Gastroesophageal sphincter (tissue), 3 donors: ENCODE measurements around the gene PLK4.

Experiments
- CTCF ChIP-seq, 4 experiments: fragments of 200-600 bp in 2 of 4; fragments of 450-650 bp in 2 of 4; sonication (generic) in 1 of 4; IDR thresholded peaks; one replicate each; pipeline ENCODE4 v1.5.1; 2017 to 2019; ENCODE audit warnings: antibody characterized with exemption in 4 of 4, mild to moderate bottlenecking in 2 of 4, moderate library complexity in 2 of 4
- EP300 ChIP-seq: sonication (generic); formaldehyde crosslinking; IDR thresholded peaks from one replicate; pipeline ENCODE4 v1.6.1; 2017; ENCODE audit warnings: antibody characterized with exemption, mild to moderate bottlenecking
- POLR2A ChIP-seq, 2 donors: fragments of 450-650 bp; IDR thresholded peaks; one replicate each; pipeline ENCODE4 v1.6.1; 2017; ENCODE audit warnings: antibody characterized with exemption in 2 of 2, mild to moderate bottlenecking in 2 of 2, moderate library complexity in 1 of 2
- POLR2AphosphoS5 ChIP-seq: sonication (generic); formaldehyde crosslinking; IDR thresholded peaks from one replicate; pipeline ENCODE4 v1.6.1; 2017; ENCODE audit warnings: antibody characterized with exemption

- TF ChIP-seq POLR2A (IDR thresholded peaks at IDR 0.05): no peak
- TF ChIP-seq EP300: no peak
- TF ChIP-seq CTCF (IDR thresholded peaks at IDR 0.05): no peak
- no peak for TF ChIP-seq POLR2AphosphoS5
These were observed 36.0 kb upstream of the PLK4 start for GRCh38 chr4:127844601-127845116.
